ENCODE measurements around the gene CCNB2. TPM values are rescaled to one million over a fixed set of nuclear protein-coding genes. Genes with fewer than 3 reads are reported as not detected.

The CCNB2 gene
- total and polyA plus RNA-seq, 7 donors, result 0.12 to 0.25 (median 0.17) TPM; not detected in 2

GRCh38 chr15:59174151-59174834 lies 69.3 kb downstream of the CCNB2 start:
- Histone ChIP-seq H3K4me1 (peaks cover 15% of the 10 kb centered on the region), H3K9me3 (no peaks in the 10 kb centered on the region), H3K27me3 (ENCODE audit: insufficient read depth in 3 of 3, low read length in 2 of 3) (no peaks in the 10 kb centered on the region), H3K4me3 (no peak overlapping the region), H3K36me3 (ENCODE audit: insufficient read depth in 1 of 2, low read depth in 1 of 2) (peaks cover 0 to 37% of the 10 kb centered on the region in 2 donors), H3K27ac (no peak overlapping the region)
- no peak for DNase-seq
- intact Hi-C loops (cut with DNase I), result loop anchor here (10.0 kb wide), 2 partner anchors 189 to 321 kb away; partner anchors contain the start of gene RNF111 (in 1 of the 2)
- 92 to 94% (median 93%) methylated on average over 12 of the region's 12 CpGs for WGBS, 3 donors
- TF ChIP-seq, protein P1, sequence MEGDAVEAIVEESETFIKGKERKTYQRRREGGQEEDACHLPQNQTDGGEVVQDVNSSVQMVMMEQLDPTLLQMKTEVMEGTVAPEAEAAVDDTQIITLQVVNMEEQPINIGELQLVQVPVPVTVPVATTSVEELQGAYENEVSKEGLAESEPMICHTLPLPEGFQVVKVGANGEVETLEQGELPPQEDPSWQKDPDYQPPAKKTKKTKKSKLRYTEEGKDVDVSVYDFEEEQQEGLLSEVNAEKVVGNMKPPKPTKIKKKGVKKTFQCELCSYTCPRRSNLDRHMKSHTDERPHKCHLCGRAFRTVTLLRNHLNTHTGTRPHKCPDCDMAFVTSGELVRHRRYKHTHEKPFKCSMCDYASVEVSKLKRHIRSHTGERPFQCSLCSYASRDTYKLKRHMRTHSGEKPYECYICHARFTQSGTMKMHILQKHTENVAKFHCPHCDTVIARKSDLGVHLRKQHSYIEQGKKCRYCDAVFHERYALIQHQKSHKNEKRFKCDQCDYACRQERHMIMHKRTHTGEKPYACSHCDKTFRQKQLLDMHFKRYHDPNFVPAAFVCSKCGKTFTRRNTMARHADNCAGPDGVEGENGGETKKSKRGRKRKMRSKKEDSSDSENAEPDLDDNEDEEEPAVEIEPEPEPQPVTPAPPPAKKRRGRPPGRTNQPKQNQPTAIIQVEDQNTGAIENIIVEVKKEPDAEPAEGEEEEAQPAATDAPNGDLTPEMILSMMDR (IDR thresholded peaks at IDR 0.05), result no peak
- no peak for ATAC-seq

Other genes with a start within 250 kb of the CCNB2 start
- gene SLTM, start 171.5 kb upstream of the CCNB2 start, total RNA-seq, result 10 to 100 TPM; 32.6 to 63.6 (median 40.5) TPM
- 10 to 100 TPM; 35.5 to 67.4 (median 54.2) TPM for gene SLTM, start 171.5 kb upstream of the CCNB2 start, polyA plus RNA-seq
- gene RNF111, start 117.5 kb upstream of the CCNB2 start, total RNA-seq, result 10 to 100 TPM; 18.3 to 26.9 (median 23.2) TPM
- 10 to 100 TPM in 1 of 3 donors, 1 to 10 TPM in 2; 8.3 to 17.2 (median 8.9) TPM for gene RNF111, start 117.5 kb upstream of the CCNB2 start, polyA plus RNA-seq
- not detected for gene LDHAL6B, start 101.7 kb downstream of the CCNB2 start, total RNA-seq
- under 1 TPM in 2 of 3 donors, not detected in 1; 0.06 TPM for gene LDHAL6B, start 101.7 kb downstream of the CCNB2 start, polyA plus RNA-seq